Activated CD4-positive, alpha-beta T cell treated with anti-CD3 and anti-CD28 coated beads for 1 hour (primary cell): ENCODE results near the gene TRAPPC12.
"Not testable (repeated sequence)": the region's sequence is repeated elsewhere in the genome, so short reads cannot be mapped to it uniquely, and the experiment has no call there.

Source experiments
- DNase-seq: peaks from one replicate; pipeline ENCODE4 v3.0.0-alpha.2; 2020

Gene TRAPPC12

GRCh38 chr2:3369340-3370181, 9.9 kb upstream of the TRAPPC12 start:
- DNase-seq, result not testable (repeated sequence)

GRCh38 chr2:3376821-3377220, 2.7 kb upstream of the TRAPPC12 start:
- DNase-seq, result no peak

GRCh38 chr2:3377279-3377611, 2.2 kb upstream of the TRAPPC12 start:
- no peak for DNase-seq

- peak; percentile 93 for DNase-seq
Measured at GRCh38 chr2:3377612-3378432, 1.7 kb upstream of the TRAPPC12 start, which contains the start of gene EIPR1. TSS of gene EIPR1 (minus strand) at chr2:3377818. CDS start at chr2:3377689, 129 bp downstream.

GRCh38 chr2:3379339-3379646, 201 bp upstream of the TRAPPC12 start:
- no peak for DNase-seq

- no peak for DNase-seq
Measured at GRCh38 chr2:3386448-3386958, 7.0 kb downstream of the TRAPPC12 start.

- no peak for DNase-seq
Measured at GRCh38 chr2:3387011-3387410, 7.5 kb downstream of the TRAPPC12 start.

GRCh38 chr2:3387644-3388411, 8.3 kb downstream of the TRAPPC12 start:
- no peak for DNase-seq

GRCh38 chr2:3388412-3388738, 8.9 kb downstream of the TRAPPC12 start:
- no peak for DNase-seq

GRCh38 chr2:3389193-3389592, 9.7 kb downstream of the TRAPPC12 start:
- DNase-seq, result no peak

GRCh38 chr2:3390041-3390440, 10.5 kb downstream of the TRAPPC12 start:
- DNase-seq, result no peak

- DNase-seq, result no peak
Measured at GRCh38 chr2:3392216-3392615, 12.7 kb downstream of the TRAPPC12 start.

GRCh38 chr2:3396920-3397559, 17.5 kb downstream of the TRAPPC12 start:
- no peak for DNase-seq

GRCh38 chr2:3398857-3399256, 19.4 kb downstream of the TRAPPC12 start:
- no peak for DNase-seq

- no peak for DNase-seq
Measured at GRCh38 chr2:3399381-3399780, 19.9 kb downstream of the TRAPPC12 start.

GRCh38 chr2:3399829-3400228, 20.3 kb downstream of the TRAPPC12 start:
- no peak for DNase-seq

GRCh38 chr2:3403587-3404334, 24.3 kb downstream of the TRAPPC12 start:
- DNase-seq, result no peak

- no peak for DNase-seq
Measured at GRCh38 chr2:3404349-3404894, 24.9 kb downstream of the TRAPPC12 start.

GRCh38 chr2:3405307-3405706, 25.8 kb downstream of the TRAPPC12 start:
- DNase-seq, result no peak

- DNase-seq, result no peak
Measured at GRCh38 chr2:3405876-3406275, 26.4 kb downstream of the TRAPPC12 start.

- DNase-seq, result no peak
Measured at GRCh38 chr2:3406501-3406900, 27.0 kb downstream of the TRAPPC12 start.

- DNase-seq, result no peak
Measured at GRCh38 chr2:3408781-3409180, 29.3 kb downstream of the TRAPPC12 start.
